H1 (cell line): ENCODE measurements around the gene KXD1. TPM values are rescaled to one million over a fixed set of nuclear protein-coding genes. Genes with fewer than 3 reads are reported as not detected.

Source experiments
- EZH2 ChIP-seq: fragments of 200-600 bp; sonication (generic); IDR thresholded peaks from 2 replicates; pipeline ENCODE4 v1.7.1; 2012; ENCODE audit warnings: low read depth, mild to moderate bottlenecking, moderate library complexity, low read length, inconsistent platforms; ENCODE audit not compliant: severe bottlenecking
- HDAC6 ChIP-seq: IDR thresholded peaks from one replicate; pipeline ENCODE4 v1.7.1; 2012; ENCODE audit warnings: low read depth, mild to moderate bottlenecking, inconsistent platforms, low read length, moderate library complexity
- TAF7 ChIP-seq: optimal IDR thresholded peaks from 2 replicates; pipeline ENCODE3; 2011; ENCODE audit warnings: low read depth, mild to moderate bottlenecking, inconsistent platforms, low read length, moderate library complexity, borderline replicate concordance
- polyA plus RNA-seq, 7 experiments: library from polyadenylated mRNA; depleted of rRNA in 3 of 7; stranded (reverse) in 5 of 7; unstranded in 2 of 7; fragments of >200 nt in 5 of 7; fragments of 200-250 nt in 2 of 7; gene quantifications; 1 replicate in 5 of 7; 2 replicates in 1 of 7; 4 replicates in 1 of 7; pipeline versions ENCODE4 v1.2.1 to v1.2.3, GENCODE V29; 2011 to 2013; ENCODE audit warnings: missing spikeins in 2 of 7, mixed read lengths in 2 of 7
- total RNA-seq: library from RNA; stranded (reverse); fragmentation: NEBNext Ultra II Directional; extraction: Animal tissue kit (Norgen Biotek cat#: 25700); gene quantifications from 2 replicates; pipeline ENCODE4 v1.2.1, GENCODE V29; 2021

Gene KXD1
- total and polyA plus RNA-seq, 2 of the 8 experiments (the other 6 are each of a cell fraction or from before 2014, with no cell fraction given) = 115 to 267 TPM

DNA sequence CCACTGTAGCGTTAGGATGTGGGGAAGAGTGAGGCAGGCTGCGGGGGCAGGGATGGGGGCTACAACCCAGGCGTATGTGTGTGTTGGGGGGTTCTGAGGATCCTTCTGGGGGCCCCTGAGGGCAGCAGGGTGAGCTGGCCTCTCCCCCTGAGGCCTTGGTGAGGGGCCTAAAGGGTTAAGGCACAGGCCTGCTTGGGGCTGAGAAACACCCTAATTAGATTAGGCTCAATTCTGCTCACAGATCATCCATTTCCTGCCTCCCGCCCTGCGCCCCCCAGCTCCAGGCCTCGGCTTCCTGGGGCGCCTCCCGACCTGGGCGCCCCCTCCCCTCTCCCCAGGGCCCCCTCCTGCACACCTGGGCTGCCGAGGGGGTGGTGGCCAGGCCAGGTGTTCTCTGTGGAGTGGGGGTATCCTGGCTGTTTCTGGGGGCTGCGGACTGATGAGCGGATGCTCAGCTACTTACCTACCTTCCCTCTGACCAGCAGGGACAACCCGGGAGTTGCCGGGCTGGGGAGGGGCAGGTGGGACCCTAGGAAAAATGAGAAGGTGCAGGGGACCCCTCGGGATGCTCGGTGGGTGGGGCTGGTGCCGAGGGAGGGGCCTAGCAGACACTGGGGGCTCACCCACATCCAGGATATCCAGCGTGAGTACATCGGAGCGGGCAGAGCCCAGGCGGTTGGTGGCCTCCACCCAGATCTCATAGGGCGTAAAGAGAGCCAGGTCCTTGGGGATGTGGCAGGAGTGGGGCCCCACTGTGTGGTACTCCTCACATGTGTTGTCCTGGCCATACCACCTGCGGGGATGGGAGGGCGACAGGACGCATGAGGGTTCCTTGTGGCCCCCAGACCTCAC is 40.4 kb downstream of the KXD1 start (continued):
- TF ChIP-seq TAF7 (no peak), HDAC6 (no peak), EZH2 (no peak)
